WI38 (cell line): Measurements from ENCODE around the gene TEAD1.

ENCODE experiments used
- H3K4me3 ChIP-seq: 2 replicates; pipeline ENCODE4 v1.5.1; 2011; ENCODE audit warnings: low read depth, mild to moderate bottlenecking, control low read depth, low read length
- TF ChIP-seq, protein P1 (sequence below): IDR thresholded peaks from 2 replicates; pipeline ENCODE4 v1.5.1; 2012; ENCODE audit warnings: low read depth, mild to moderate bottlenecking, control low read depth, low read length

TEAD1 gene

DNA sequence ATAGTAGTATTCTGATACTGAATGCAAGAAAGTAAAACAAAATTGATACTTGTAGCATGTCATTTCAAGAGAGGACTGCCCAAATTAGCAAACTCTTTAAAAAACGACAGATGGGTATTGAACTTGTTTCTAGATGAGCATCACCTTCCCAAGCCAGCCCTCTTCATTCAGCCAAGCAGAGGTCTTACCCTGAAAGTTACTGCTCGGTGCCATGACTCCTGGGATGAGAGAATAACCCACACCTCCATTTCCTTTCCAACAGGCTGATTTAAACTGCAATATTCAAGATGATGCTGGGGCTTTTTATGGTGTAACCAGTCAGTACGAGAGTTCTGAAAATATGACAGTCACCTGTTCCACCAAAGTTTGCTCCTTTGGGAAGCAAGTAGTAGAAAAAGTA lies 250.4 kb downstream of the TEAD1 start:
- TF ChIP-seq, protein P1, sequence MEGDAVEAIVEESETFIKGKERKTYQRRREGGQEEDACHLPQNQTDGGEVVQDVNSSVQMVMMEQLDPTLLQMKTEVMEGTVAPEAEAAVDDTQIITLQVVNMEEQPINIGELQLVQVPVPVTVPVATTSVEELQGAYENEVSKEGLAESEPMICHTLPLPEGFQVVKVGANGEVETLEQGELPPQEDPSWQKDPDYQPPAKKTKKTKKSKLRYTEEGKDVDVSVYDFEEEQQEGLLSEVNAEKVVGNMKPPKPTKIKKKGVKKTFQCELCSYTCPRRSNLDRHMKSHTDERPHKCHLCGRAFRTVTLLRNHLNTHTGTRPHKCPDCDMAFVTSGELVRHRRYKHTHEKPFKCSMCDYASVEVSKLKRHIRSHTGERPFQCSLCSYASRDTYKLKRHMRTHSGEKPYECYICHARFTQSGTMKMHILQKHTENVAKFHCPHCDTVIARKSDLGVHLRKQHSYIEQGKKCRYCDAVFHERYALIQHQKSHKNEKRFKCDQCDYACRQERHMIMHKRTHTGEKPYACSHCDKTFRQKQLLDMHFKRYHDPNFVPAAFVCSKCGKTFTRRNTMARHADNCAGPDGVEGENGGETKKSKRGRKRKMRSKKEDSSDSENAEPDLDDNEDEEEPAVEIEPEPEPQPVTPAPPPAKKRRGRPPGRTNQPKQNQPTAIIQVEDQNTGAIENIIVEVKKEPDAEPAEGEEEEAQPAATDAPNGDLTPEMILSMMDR, result no peak
- no peak overlapping the region for H3K4me3 ChIP-seq

DNA sequence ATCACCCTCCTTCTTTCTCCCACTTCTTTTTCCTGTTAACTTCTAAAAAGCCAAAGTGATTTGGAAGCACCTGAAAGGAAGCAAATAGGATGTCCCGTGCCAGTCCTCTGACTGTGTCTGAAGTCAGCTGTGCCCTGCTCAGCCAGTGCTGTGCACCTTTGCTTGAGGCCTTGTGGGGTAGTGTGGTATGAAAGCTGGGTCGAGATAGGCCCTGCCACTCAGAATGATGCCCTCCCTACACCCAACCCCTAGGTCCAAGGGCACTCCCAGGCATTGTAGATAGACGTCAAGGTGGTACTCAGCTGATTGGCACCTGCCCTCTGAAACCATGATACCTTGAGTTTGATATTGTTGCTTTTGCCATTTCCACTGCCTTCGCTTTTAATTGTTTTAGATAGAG lies 251.3 kb downstream of the TEAD1 start:
- TF ChIP-seq, protein P1, result no peak
- H3K4me3 ChIP-seq, result no peak overlapping the region

DNA sequence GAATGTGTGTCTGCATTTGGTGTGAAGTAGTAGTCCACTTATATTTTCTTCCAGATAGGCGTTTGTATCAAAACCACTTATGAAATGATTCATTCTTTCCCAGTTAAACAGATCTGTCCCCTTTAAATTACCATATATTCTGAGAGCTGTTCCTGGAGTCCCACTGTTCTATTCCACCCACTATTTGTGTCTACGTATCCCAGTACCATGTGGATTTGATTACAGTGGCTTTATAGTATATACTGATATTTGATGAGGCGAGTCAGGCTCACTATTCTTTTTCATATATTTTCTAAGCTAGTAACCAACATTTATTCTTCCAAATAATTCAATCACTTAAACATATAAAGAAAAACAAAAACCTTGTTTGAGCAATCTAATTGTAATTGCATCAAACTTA lies 253.0 kb downstream of the TEAD1 start:
- H3K4me3 ChIP-seq, result no peak overlapping the region
- TF ChIP-seq, protein P1, result no peak

DNA sequence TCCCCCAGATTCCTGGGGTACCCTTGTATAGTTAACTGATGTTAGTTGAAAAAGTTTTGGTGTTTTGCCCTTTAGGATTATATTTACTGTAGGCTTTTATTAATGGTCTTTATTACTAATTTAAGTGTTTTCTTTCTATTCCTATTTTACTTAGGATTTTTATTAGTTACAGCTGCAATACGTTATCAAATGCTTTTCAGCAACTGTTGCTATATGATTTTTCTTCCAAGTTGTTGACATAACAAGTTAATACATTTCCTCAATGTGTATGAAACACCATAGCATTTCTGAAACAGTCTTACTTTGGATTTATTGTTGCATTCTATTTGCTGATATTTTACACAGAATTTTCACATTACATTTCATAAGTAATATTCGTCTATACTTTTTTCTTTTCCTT lies 253.7 kb downstream of the TEAD1 start:
- no peak overlapping the region for H3K4me3 ChIP-seq
- TF ChIP-seq, protein P1, result no peak

DNA sequence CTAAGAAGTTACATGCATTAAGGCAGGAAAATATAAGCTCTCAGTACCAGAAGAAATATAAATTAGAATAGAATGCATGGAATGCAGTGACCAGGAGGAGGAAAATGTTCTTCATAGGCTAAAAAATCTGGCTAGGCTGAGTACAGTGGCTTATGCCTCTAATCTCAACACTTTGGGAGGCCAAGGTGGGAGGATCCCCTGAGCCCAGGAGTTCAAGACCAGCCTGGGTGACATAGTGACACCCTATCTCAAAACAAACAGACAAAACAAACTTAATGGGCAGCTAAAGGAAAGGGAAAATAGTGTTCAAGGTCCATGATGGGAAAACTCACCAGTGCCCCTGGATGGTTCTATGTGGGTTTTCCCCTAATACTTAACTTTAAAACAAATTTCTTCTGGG lies 256.6 kb downstream of the TEAD1 start:
- no peak overlapping the region for H3K4me3 ChIP-seq
- TF ChIP-seq, protein P1, result no peak

DNA sequence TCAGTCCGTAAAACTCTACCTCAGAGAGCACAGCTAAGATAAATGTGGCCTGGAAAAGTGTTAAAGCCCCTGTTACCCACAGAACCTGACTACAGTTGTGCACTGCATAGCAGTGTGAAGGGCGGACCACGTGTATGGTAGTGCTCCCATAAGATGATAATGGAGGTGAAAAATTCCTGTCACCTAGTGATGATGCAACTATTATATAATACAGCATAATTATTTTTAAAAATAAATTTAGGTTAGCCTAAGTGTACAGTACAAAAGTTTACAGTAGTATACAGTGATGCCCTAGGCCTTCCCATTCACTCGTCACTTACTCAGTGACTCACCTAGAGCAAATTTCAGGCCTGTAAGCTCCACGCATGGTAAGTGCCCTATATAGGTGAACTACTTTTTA lies 258.3 kb downstream of the TEAD1 start:
- TF ChIP-seq, protein P1, result no peak
- no peak overlapping the region for H3K4me3 ChIP-seq

DNA sequence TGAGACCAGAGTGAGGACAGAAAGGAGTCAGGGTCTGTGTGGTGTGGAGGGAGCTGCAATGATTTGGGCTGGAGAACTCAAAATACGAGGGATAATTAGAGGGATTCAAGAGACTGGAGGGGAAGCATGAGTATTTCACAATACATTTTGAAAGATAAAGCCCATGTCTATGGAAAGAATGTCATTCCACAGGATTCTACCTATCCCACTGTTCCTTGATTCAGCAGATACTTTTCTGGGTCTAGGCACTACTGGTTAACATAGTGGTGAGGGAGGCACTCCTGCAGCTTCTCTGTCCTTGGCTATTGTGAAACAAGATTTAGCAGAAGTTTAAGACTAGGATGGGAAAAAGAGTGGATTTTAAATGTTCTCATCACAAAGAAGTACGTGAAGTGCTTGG lies 262.0 kb downstream of the TEAD1 start:
- TF ChIP-seq, protein P1, result no peak
- H3K4me3 ChIP-seq, result no peak overlapping the region
